Heart left ventricle (tissue), 16 donors: ENCODE measurements around the gene MACF1. TPM values are rescaled to one million over a fixed set of nuclear protein-coding genes. Genes with fewer than 3 reads are reported as not detected.

Experiments used
- ATAC-seq, 4 donors: fragments of 200-7000 bp; cut with Tn5 transposase; one replicate each; pipeline ENCODE4 v1.9.1; 2020 to 2022; ENCODE audit warnings: moderate library complexity in 4 of 4, mild to moderate bottlenecking in 3 of 4, moderate number of reproducible peaks in 1 of 4
- DNase-seq, 5 donors: peaks; one replicate each; pipeline ENCODE4 v3.0.0-alpha.2; 2020
- H3K27ac ChIP-seq, 12 donors: fragments of 200-600 bp; sonication (generic) in 4 of 12; one replicate each; pipeline versions ENCODE4 v1.5.0 to v1.8.0; 2016 to 2022; ENCODE audit warnings: mild to moderate bottlenecking in 2 of 12
- H3K27me3 ChIP-seq, 9 donors: fragments of 200-600 bp; sonication (generic) in 2 of 9; one replicate each; pipeline versions ENCODE4 v1.5.1 to v1.8.0; 2016 to 2022; ENCODE audit warnings: mild to moderate bottlenecking in 3 of 9
- H3K36me3 ChIP-seq, 9 donors: fragments of 200-600 bp; sonication (generic) in 2 of 9; one replicate each; pipeline versions ENCODE4 v1.5.0 to v1.8.0; 2018 to 2022; ENCODE audit warnings: mild to moderate bottlenecking in 2 of 9
- H3K4me1 ChIP-seq, 12 donors: fragments of 200-600 bp; sonication (generic) in 4 of 12; one replicate each; pipeline versions ENCODE4 v1.5.0 to v1.8.0; 2016 to 2022; ENCODE audit warnings: mild to moderate bottlenecking in 3 of 12
- H3K4me3 ChIP-seq, 12 donors: fragments of 200-600 bp; sonication (generic) in 4 of 12; one replicate each; pipeline versions ENCODE4 v1.5.0 to v1.8.0; 2017 to 2022; ENCODE audit warnings: mild to moderate bottlenecking in 9 of 12, moderate library complexity in 4 of 12
- H3K9me3 ChIP-seq, 12 donors: fragments of 200-600 bp; sonication (generic) in 4 of 12; one replicate each; pipeline versions ENCODE4 v1.5.0 to v1.8.0; 2016 to 2022; ENCODE audit warnings: mild to moderate bottlenecking in 1 of 12
- POLR2A ChIP-seq, 2 donors: fragments of 450-650 bp; IDR thresholded peaks; one replicate each; pipeline ENCODE4 v1.6.1; 2017; ENCODE audit warnings: antibody characterized with exemption in 2 of 2, mild to moderate bottlenecking in 2 of 2, moderate library complexity in 2 of 2
- WGBS, 4 donors: extraction: QIAGEN DNeasy Blood & Tissue Kit in 2 of 4; methylation state at CpG; one replicate each; pipeline versions ENCODE4 v1.1.5 to v1.1.7; 2013 to 2018; 5-methylcytosine and 5-hydroxymethylcytosine counted together
- intact Hi-C, 10 donors: fragments of 100-400 bp; cut with DNase I; formaldehyde crosslinking; loops; one replicate each; pipeline versions ENCODE4 v1.11.1 to v1.14.2; 2022
- polyA plus RNA-seq, 2 donors: library from polyadenylated mRNA; stranded (reverse); fragments of 200-250 nt; gene quantifications; one replicate each; pipeline ENCODE4 v1.2.3, GENCODE V29; 2013
- total RNA-seq, 9 donors: library from RNA; depleted of rRNA in 2 of 9; stranded (reverse); fragments of >200 nt in 2 of 9; fragmentation: NEBNext Ultra II Directional in 3 of 9; extraction: Animal tissue kit (Norgen Biotek cat#: 25700) in 3 of 9; gene quantifications; one replicate each; pipeline versions ENCODE4 v1.1.0 to v1.2.4, GENCODE V29; 2016 to 2023
- TF ChIP-seq, protein P1 (sequence below), 12 donors: fragments of 200-600 bp; sonication (generic) in 4 of 12; IDR thresholded peaks; one replicate each; pipeline versions ENCODE4 v1.5.0 to v1.8.0; 2018 to 2022; ENCODE audit warnings: antibody characterized with exemption in 12 of 12, mild to moderate bottlenecking in 5 of 12
- donor health status: ischemic (EF 13 %, LVEDD 7.1; RV severe dilation, severe dysfunction).
- donor health status: healthy with polysubstance abuse.
- donor health status: DM: no; HTN: yes; CAD: no.
- donor health status: DM: no; HTN: no; CAD: no.
- donor health status: ischemic (EF 25% LVEDD 6.9; RV normal size, moderate dysfunction).
- donor health status: ischemic (EF 25% LVEDD 5.7; RV mildly dilated, moderate dysfunction).
- donor health status: healthy.
- donor health status: DM: yes; HTN: yes; CAD: no.
- donor health status: ischemic (EF 35%, LVEDD 5.7; RV mildly dilated, moderate dysfunction).
- donor health status: nonischemic (EF 11% LVEDD 7.7; RV severe dilation, severe dysfunction).
- donor health status: DM: yes; HTN: yes; CAD: no.
- donor health status: PGD.
- donor health status: ischemic (EF 29% LVEDD 5.4; RV normal size, mild dysfunction).
- donor health status: nonischemic (EF 23%, LVEDD 6.1; RV moderate dilation, normal function).

MACF1 gene
- total and polyA plus RNA-seq, 11 donors = 102 to 436 (median 251) TPM

DNA sequence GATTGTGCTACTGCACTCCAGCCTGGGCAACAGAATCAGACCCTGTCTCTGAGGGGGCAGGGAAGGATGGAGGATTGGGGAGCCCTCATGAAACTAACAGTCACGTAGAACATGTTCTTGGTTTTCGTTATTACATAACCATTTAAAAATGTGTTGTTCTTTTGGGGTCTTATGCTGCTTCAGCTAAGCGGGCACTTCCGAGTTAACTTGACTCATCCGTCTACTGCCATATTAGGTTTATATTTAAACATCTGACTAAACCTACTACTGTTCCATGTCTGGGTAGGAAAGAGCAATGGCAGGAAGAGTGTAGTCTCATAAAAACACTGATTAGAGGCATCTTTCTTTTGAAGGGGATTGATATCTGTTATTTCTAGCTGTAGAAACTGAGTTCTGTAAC lies 227.4 kb downstream of the MACF1 start:
- peaks cover 0 to 100% (median 98%) of the 10 kb centered on the region in 9 donors for H3K36me3 ChIP-seq
- no peak overlapping the region for H3K4me3 ChIP-seq
- intact Hi-C loops = loop anchor here in 1 of 10 donors (10.0 kb wide), 1 partner anchor 107 kb away; no protein-coding TSS in a partner anchor
- ATAC-seq (no peak), DNase-seq (no peak)
- no peaks in the 10 kb centered on the region for H3K9me3 ChIP-seq
- no peak for TF ChIP-seq POLR2A (IDR thresholded peaks at IDR 0.05)
- TF ChIP-seq, protein P1, sequence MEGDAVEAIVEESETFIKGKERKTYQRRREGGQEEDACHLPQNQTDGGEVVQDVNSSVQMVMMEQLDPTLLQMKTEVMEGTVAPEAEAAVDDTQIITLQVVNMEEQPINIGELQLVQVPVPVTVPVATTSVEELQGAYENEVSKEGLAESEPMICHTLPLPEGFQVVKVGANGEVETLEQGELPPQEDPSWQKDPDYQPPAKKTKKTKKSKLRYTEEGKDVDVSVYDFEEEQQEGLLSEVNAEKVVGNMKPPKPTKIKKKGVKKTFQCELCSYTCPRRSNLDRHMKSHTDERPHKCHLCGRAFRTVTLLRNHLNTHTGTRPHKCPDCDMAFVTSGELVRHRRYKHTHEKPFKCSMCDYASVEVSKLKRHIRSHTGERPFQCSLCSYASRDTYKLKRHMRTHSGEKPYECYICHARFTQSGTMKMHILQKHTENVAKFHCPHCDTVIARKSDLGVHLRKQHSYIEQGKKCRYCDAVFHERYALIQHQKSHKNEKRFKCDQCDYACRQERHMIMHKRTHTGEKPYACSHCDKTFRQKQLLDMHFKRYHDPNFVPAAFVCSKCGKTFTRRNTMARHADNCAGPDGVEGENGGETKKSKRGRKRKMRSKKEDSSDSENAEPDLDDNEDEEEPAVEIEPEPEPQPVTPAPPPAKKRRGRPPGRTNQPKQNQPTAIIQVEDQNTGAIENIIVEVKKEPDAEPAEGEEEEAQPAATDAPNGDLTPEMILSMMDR (IDR thresholded peaks at IDR 0.05) = no peak
- H3K4me1 ChIP-seq = peaks cover 0 to 30% (median 17%) of the 10 kb centered on the region in 12 donors
- WGBS, 4 donors = 93 to 95% (median 94%) methylated on average over 5 of the region's 5 CpGs
- H3K27ac ChIP-seq = no peak overlapping the region
- no peaks in the 10 kb centered on the region for H3K27me3 ChIP-seq

DNA sequence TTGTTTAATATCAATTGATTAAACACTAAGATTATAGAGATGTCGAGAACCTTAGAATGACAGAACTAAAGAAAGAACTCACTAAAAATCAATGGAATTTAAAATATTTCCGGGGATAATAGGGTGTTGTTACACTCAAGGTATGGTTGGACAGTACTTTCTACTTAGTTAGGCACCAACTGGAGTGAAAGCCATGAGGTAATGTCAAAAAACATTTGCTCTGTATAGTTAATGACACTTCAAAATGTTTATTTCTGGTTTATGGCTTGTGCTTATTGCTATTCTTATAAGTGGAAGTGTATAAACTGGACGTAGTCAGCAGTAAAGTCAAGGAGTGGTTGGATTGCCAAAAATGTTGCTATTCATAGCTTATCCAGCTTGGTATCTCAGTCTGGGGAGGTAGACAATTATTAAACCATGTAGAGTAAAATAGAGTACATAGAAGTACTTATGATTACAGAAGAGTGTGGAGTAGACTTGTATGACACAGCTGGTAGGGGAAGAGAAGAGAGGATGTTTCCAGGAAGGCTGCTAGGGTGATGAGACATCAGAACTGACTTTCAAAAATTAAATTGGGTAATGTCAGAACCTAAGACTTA lies 230.4 kb downstream of the MACF1 start:
- WGBS, 4 donors = 50 to 59% (median 54%) methylated on average over 3 of the region's 3 CpGs
- DNase-seq (no peak), ATAC-seq (peak; percentile 84 to 98 (median 91))
- no peaks in the 10 kb centered on the region for H3K9me3 ChIP-seq
- peaks cover 0 to 100% (median 100%) of the 10 kb centered on the region in 9 donors for H3K36me3 ChIP-seq
- H3K4me3 ChIP-seq = no peak overlapping the region
- intact Hi-C loops = loop anchor here in 1 of 10 donors (10.0 kb wide), 1 partner anchor 110 kb away; no protein-coding TSS in a partner anchor
- no peak for TF ChIP-seq POLR2A (IDR thresholded peaks at IDR 0.05)
- TF ChIP-seq, protein P1 (IDR thresholded peaks at IDR 0.05) = no peak
- H3K27me3 ChIP-seq = no peaks in the 10 kb centered on the region
- H3K4me1 ChIP-seq = peaks cover 0 to 14% (median 6%) of the 10 kb centered on the region in 12 donors
- H3K27ac ChIP-seq = peak overlapping the region in 5 of 12 donors; percentile 4 to 32 (median 22)

DNA sequence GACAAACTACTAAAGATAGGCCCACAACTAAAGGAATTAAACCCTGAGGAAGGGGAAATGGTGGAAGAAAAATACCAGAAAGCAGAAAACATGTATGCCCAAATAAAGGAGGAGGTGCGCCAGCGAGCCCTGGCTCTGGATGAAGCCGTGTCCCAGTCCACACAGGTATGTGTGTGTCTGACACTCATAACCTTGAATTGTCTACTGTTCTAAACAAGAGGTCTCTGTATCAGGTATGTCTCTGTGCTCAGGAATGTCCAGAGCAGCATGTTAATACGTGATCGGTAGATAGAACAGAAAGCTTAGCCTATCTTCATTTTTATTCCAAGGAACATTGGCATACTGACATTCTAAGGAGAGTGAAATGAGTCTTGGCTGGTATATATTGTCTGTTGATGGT lies 231.1 kb downstream of the MACF1 start:
- Histone ChIP-seq H3K4me1 (peaks cover 0 to 14% (median 6%) of the 10 kb centered on the region in 12 donors), H3K27me3 (no peaks in the 10 kb centered on the region), H3K36me3 (peaks cover 3 to 100% (median 100%) of the 10 kb centered on the region in 9 donors), H3K4me3 (no peak overlapping the region), H3K27ac (peak overlapping the region in 3 of 12 donors; percentile 4 to 22 (median 18)), H3K9me3 (no peaks in the 10 kb centered on the region)
- ATAC-seq = no peak
- no peak for TF ChIP-seq POLR2A (IDR thresholded peaks at IDR 0.05)
- TF ChIP-seq, protein P1 (IDR thresholded peaks at IDR 0.05) = no peak
- no peak for DNase-seq
- WGBS, 4 donors = 89 to 97% (median 93%) methylated on average over 5 of the region's 5 CpGs
- intact Hi-C loops = loop anchor here in 1 of 10 donors (10.0 kb wide), 1 partner anchor 111 kb away; no protein-coding TSS in a partner anchor

DNA sequence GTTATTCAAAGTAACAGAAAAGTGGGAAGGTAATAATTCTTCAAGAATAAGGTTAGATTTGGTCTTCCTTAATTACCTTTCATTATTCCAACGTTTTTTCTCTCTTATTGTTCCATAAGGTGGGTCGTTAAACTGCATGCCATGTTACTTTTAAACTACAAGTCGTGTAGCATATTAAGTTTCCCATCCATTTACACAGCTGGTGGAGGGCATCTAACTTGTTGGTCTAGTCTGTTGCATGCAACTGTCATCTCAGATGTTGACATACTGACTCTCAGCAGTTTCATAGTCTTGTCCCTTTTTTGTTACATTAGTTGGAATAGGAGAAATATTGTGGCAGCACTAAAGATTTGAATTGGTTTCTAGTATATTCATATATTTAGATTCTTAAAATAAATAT lies 232.3 kb downstream of the MACF1 start:
- 81 to 91% (median 88%) methylated on average over 3 of the region's 3 CpGs for WGBS, 4 donors
- no peak for TF ChIP-seq POLR2A (IDR thresholded peaks at IDR 0.05)
- TF ChIP-seq, protein P1 (IDR thresholded peaks at IDR 0.05) = no peak
- Histone ChIP-seq H3K4me3 (no peak overlapping the region), H3K36me3 (peaks cover 4 to 100% (median 100%) of the 10 kb centered on the region in 9 donors), H3K9me3 (no peaks in the 10 kb centered on the region), H3K27ac (no peak overlapping the region), H3K27me3 (no peaks in the 10 kb centered on the region), H3K4me1 (peaks cover 0 to 14% (median 6%) of the 10 kb centered on the region in 12 donors)
- intact Hi-C loops = loop anchor here in 1 of 10 donors (10.0 kb wide), 1 partner anchor 112 kb away; no protein-coding TSS in a partner anchor
- DNase-seq (no peak), ATAC-seq (no peak)
